GM19328 (cell line): Measurements from ENCODE around the gene ATP5F1E.
A peak's percentile ranks its signal among the peaks of the same experiment; 100 is the strongest.
"Not testable (repeated sequence)": the region's sequence is repeated elsewhere in the genome, so short reads cannot be mapped to it uniquely, and the experiment has no call there.

Experiments
- ATAC-seq: cut with Tn5 transposase; IDR thresholded peaks from one replicate; pipeline ENCODE4 v1.9.1; 2021; ENCODE audit warnings: mild to moderate bottlenecking, moderate library complexity; ENCODE audit not compliant: unreplicated experiment

Gene ATP5F1E

GRCh38 chr20:59043698-59044097, 11.6 kb upstream of the ATP5F1E start:
- no peak for ATAC-seq

GRCh38 chr20:59042796-59043631, 10.9 kb upstream of the ATP5F1E start:
- peak; percentile 90 for ATAC-seq

GRCh38 chr20:59042151-59042795, 10.1 kb upstream of the ATP5F1E start, which contains the start of gene PRELID3B:
PRELID3B (minus strand) TSS chr20:59042786; CDS start chr20:59042730, 56 bp downstream.
- peak; percentile 25 for ATAC-seq

GRCh38 chr20:59041487-59041886, 9.4 kb upstream of the ATP5F1E start:
- not testable (repeated sequence) for ATAC-seq

- no peak for ATAC-seq
These were observed 8.5 kb upstream of the ATP5F1E start for GRCh38 chr20:59040667-59041066.

GRCh38 chr20:59039233-59039632, 7.1 kb upstream of the ATP5F1E start:
- ATAC-seq, result no peak

- ATAC-seq, result no peak
These were observed 5.3 kb upstream of the ATP5F1E start for GRCh38 chr20:59037386-59037785.

- no peak for ATAC-seq
These were observed 3.2 kb upstream of the ATP5F1E start for GRCh38 chr20:59035381-59035780.

GRCh38 chr20:59033616-59034165, 1.6 kb upstream of the ATP5F1E start:
- ATAC-seq, result no peak

- ATAC-seq, result no peak
These were observed 958 bp upstream of the ATP5F1E start for GRCh38 chr20:59033093-59033492.

GRCh38 chr20:59032713-59033059, 551 bp upstream of the ATP5F1E start:
- ATAC-seq, result no peak

- ATAC-seq, result no peak
These were observed 542 bp downstream of the ATP5F1E start for GRCh38 chr20:59031564-59032022.

GRCh38 chr20:59030911-59031563, 1.1 kb downstream of the ATP5F1E start:
- ATAC-seq, result no peak

GRCh38 chr20:59028812-59029211, 3.3 kb downstream of the ATP5F1E start:
- ATAC-seq, result no peak

- ATAC-seq, result no peak
These were observed 4.3 kb downstream of the ATP5F1E start for GRCh38 chr20:59027741-59028320.

GRCh38 chr20:59026904-59027740, 5.0 kb downstream of the ATP5F1E start:
- no peak for ATAC-seq

GRCh38 chr20:59025511-59025910, 6.6 kb downstream of the ATP5F1E start:
- ATAC-seq, result no peak

- no peak for ATAC-seq
These were observed 7.0 kb downstream of the ATP5F1E start for GRCh38 chr20:59025086-59025485.

GRCh38 chr20:59024111-59024530, 8.0 kb downstream of the ATP5F1E start:
- no peak for ATAC-seq

- ATAC-seq, result no peak
These were observed 8.5 kb downstream of the ATP5F1E start for GRCh38 chr20:59023616-59024015.
